ENCODE results near the gene CLDN2. TPM values are rescaled to one million over a fixed set of nuclear protein-coding genes. Genes with fewer than 3 reads are reported as not detected.
A peak's percentile ranks its signal among the peaks of the same experiment; 100 is the strongest.
"Not testable (repeated sequence)": the region's sequence is repeated elsewhere in the genome, so short reads cannot be mapped to it uniquely, and the experiment has no call there.

CLDN2 gene
- not detected for total RNA-seq
- long read RNA-seq = 0 reads

- no peaks in the 10 kb centered on the region for H3K36me3 ChIP-seq
- ATAC-seq = no peak
- no peak within 1 kb of the TSS for H3K27ac ChIP-seq
- H3K4me3 ChIP-seq = no peak within 1 kb of the TSS
- H3K27me3 ChIP-seq (ENCODE audit: low read depth) = no peaks in the 10 kb centered on the region
- DNase-seq = no peak
- TF ChIP-seq CTCF (IDR thresholded peaks at IDR 0.05) = no peak
- H3K9me3 ChIP-seq = no peaks in the 10 kb centered on the region
- intact Hi-C loops (cut with DNase I) = no loop called here
- no peaks in the 10 kb centered on the region for H3K4me1 ChIP-seq
Measured at GRCh38 chrX:106919932-106920452, at the start of gene CLDN2. CLDN2 (plus strand) TSS chrX:106920402; CDS start chrX:106928229, 7,827 bp downstream.

GRCh38 chrX:106872796-106873195 is 47.4 kb upstream of the CLDN2 start:
- DNase-seq; ATAC-seq; H3K4me3 ChIP-seq; H3K36me3 ChIP-seq; intact Hi-C loops (cut with DNase I); H3K4me1 ChIP-seq; H3K27ac ChIP-seq; H3K27me3 ChIP-seq (ENCODE audit: low read depth); H3K9me3 ChIP-seq: not testable (repeated sequence)

GRCh38 chrX:106874075-106874474 is 46.1 kb upstream of the CLDN2 start:
- ATAC-seq (no peak), DNase-seq (no peak)
- intact Hi-C loops (cut with DNase I) = no loop called here
- Histone ChIP-seq H3K4me3 (no peak overlapping the region), H3K27ac (no peak overlapping the region), H3K27me3 (ENCODE audit: low read depth) (no peaks in the 10 kb centered on the region), H3K36me3 (peaks cover 5% of the 10 kb centered on the region), H3K4me1 (no peaks in the 10 kb centered on the region), H3K9me3 (no peaks in the 10 kb centered on the region)
- TF ChIP-seq CTCF (IDR thresholded peaks at IDR 0.05) = peak; percentile 40

- Histone ChIP-seq H3K27me3 (ENCODE audit: low read depth) (no peaks in the 10 kb centered on the region), H3K36me3 (no peaks in the 10 kb centered on the region), H3K27ac (no peak overlapping the region), H3K4me3 (no peak overlapping the region), H3K9me3 (no peaks in the 10 kb centered on the region), H3K4me1 (no peaks in the 10 kb centered on the region)
- DNase-seq = no peak
- no peak for ATAC-seq
- TF ChIP-seq CTCF (IDR thresholded peaks at IDR 0.05) = no peak
- intact Hi-C loops (cut with DNase I) = no loop called here
Measured at GRCh38 chrX:106875151-106875550, 45.1 kb upstream of the CLDN2 start.

GRCh38 chrX:106889468-106889867 is 30.7 kb upstream of the CLDN2 start:
- ATAC-seq (no peak), DNase-seq (no peak)
- H3K4me3 ChIP-seq = no peak overlapping the region
- intact Hi-C loops (cut with DNase I) = no loop called here
- H3K27me3 ChIP-seq (ENCODE audit: low read depth) = no peaks in the 10 kb centered on the region
- no peaks in the 10 kb centered on the region for H3K4me1 ChIP-seq
- H3K9me3 ChIP-seq = no peaks in the 10 kb centered on the region
- no peak for TF ChIP-seq CTCF (IDR thresholded peaks at IDR 0.05)
- no peaks in the 10 kb centered on the region for H3K36me3 ChIP-seq
- no peak overlapping the region for H3K27ac ChIP-seq

- ATAC-seq (no peak), DNase-seq (no peak)
- Histone ChIP-seq H3K9me3 (no peaks in the 10 kb centered on the region), H3K27me3 (ENCODE audit: low read depth) (no peaks in the 10 kb centered on the region), H3K4me1 (no peaks in the 10 kb centered on the region), H3K4me3 (no peak overlapping the region), H3K36me3 (no peaks in the 10 kb centered on the region), H3K27ac (no peak overlapping the region)
- intact Hi-C loops (cut with DNase I) = no loop called here
- no peak for TF ChIP-seq CTCF (IDR thresholded peaks at IDR 0.05)
Measured at GRCh38 chrX:106891762-106892460, 28.3 kb upstream of the CLDN2 start.

Measured in lower lobe of right lung (tissue), 2 donors.